GM21526 (cell line): Measurements from ENCODE around the gene NOL9.
A peak's percentile ranks its signal among the peaks of the same experiment; 100 is the strongest.

Experiments
- ATAC-seq: cut with Tn5 transposase; IDR thresholded peaks from one replicate; pipeline ENCODE4 v1.9.1; 2021; ENCODE audit warnings: moderate library complexity; ENCODE audit not compliant: unreplicated experiment, low FRiP score

NOL9 gene

GRCh38 chr1:6591222-6591621 is 36.9 kb upstream of the NOL9 start:
- ATAC-seq, result no peak

- no peak for ATAC-seq
These were observed 35.7 kb upstream of the NOL9 start for GRCh38 chr1:6590046-6590445.

GRCh38 chr1:6588893-6589520 is 34.7 kb upstream of the NOL9 start:
- no peak for ATAC-seq

GRCh38 chr1:6588128-6588892 is 34.0 kb upstream of the NOL9 start:
- no peak for ATAC-seq

GRCh38 chr1:6587261-6588005 is 33.1 kb upstream of the NOL9 start:
- no peak for ATAC-seq

- ATAC-seq, result no peak
These were observed 32.1 kb upstream of the NOL9 start for GRCh38 chr1:6586404-6586816.

- ATAC-seq, result no peak
These were observed 31.5 kb upstream of the NOL9 start for GRCh38 chr1:6585841-6586240.

GRCh38 chr1:6585081-6585722 is 30.9 kb upstream of the NOL9 start:
- no peak for ATAC-seq

GRCh38 chr1:6584126-6585080 is 30.1 kb upstream of the NOL9 start:
- no peak for ATAC-seq

GRCh38 chr1:6582370-6582769 is 28.1 kb upstream of the NOL9 start:
- ATAC-seq, result no peak

- ATAC-seq, result no peak
These were observed 27.4 kb upstream of the NOL9 start for GRCh38 chr1:6581561-6582305.

GRCh38 chr1:6580593-6581409 is 26.5 kb upstream of the NOL9 start:
- no peak for ATAC-seq

- ATAC-seq, result no peak
These were observed 25.8 kb upstream of the NOL9 start for GRCh38 chr1:6580119-6580592.

GRCh38 chr1:6579374-6580118 is 25.2 kb upstream of the NOL9 start, which contains the start of gene ZBTB48:
Gene ZBTB48 (plus strand): TSS chr1:6579994. CDS start chr1:6580610, 616 bp downstream.
- peak; percentile 95 for ATAC-seq

GRCh38 chr1:6578624-6579373 is 24.5 kb upstream of the NOL9 start:
- no peak for ATAC-seq

- no peak for ATAC-seq
These were observed 23.7 kb upstream of the NOL9 start for GRCh38 chr1:6577831-6578525.
